Activated CD4-positive, alpha-beta T cell treated with anti-CD3 and anti-CD28 coated beads for 36 hours (primary cell): ENCODE results near the gene TMEM9B. TPM values are rescaled to one million over a fixed set of nuclear protein-coding genes. Genes with fewer than 3 reads are reported as not detected.
A peak's percentile ranks its signal among the peaks of the same experiment; 100 is the strongest.
"Not testable (repeated sequence)": the region's sequence is repeated elsewhere in the genome, so short reads cannot be mapped to it uniquely, and the experiment has no call there.

Experiments used
- ATAC-seq: fragments of 200-7000 bp; cut with Tn5 transposase; one replicate; pipeline ENCODE4 v1.10.0; 2021; ENCODE audit warnings: mild to moderate bottlenecking, moderate library complexity
- CTCF ChIA-PET: fragments of 350-600 bp; sonication (Branson Sonifier 250); formaldehyde crosslinking; loops from one replicate; lab custom pipeline; 2021; ENCODE audit warnings: antibody characterized with exemption; lab: Charles Lee
- POLR2A ChIA-PET: fragments of 350-600 bp; sonication (Branson Sonifier 250); formaldehyde crosslinking; loops from one replicate; lab custom pipeline; 2021; ENCODE audit warnings: antibody characterized with exemption, inconsistent platforms; lab: Charles Lee
- DNase-seq: peaks from one replicate; pipeline ENCODE4 v3.0.0-alpha.2; 2020
- H3K27ac Mint-ChIP-seq: one replicate; pipeline ENCODE4 v1.8.0; 2021; ENCODE audit warnings: mixed read lengths
- H3K27me3 Mint-ChIP-seq: one replicate; pipeline ENCODE4 v1.8.0; 2021; ENCODE audit warnings: mixed read lengths
- H3K36me3 Mint-ChIP-seq: one replicate; pipeline ENCODE4 v1.8.0; 2021; ENCODE audit warnings: low read depth, mixed read lengths
- H3K4me1 Mint-ChIP-seq: one replicate; pipeline ENCODE4 v1.8.0; 2021; ENCODE audit warnings: mixed read lengths
- H3K4me3 Mint-ChIP-seq: one replicate; pipeline ENCODE4 v1.8.0; 2021; ENCODE audit warnings: mild to moderate bottlenecking, moderate library complexity, mixed read lengths
- H3K9me3 Mint-ChIP-seq: one replicate; pipeline ENCODE4 v1.8.0; 2021; ENCODE audit warnings: low read depth, mixed read lengths
- intact Hi-C, 2 experiments: fragments of 100-400 bp; cut with DNase I in 1 of 2; cut with micrococcal nuclease in 1 of 2; formaldehyde crosslinking; loops; one replicate each; pipeline versions ENCODE4 v1.14.2 to v1.15.1; 2022 to 2024; cut with DNase I, micrococcal nuclease
- total RNA-seq, 2 experiments: library from RNA; stranded (reverse); gene quantifications; one replicate each; pipeline ENCODE4 v1.2.3, GENCODE V29; 2021

Gene TMEM9B
- total RNA-seq, 2 experiments from 2014 or later, result 9.9 to 13.1 TPM

DNA sequence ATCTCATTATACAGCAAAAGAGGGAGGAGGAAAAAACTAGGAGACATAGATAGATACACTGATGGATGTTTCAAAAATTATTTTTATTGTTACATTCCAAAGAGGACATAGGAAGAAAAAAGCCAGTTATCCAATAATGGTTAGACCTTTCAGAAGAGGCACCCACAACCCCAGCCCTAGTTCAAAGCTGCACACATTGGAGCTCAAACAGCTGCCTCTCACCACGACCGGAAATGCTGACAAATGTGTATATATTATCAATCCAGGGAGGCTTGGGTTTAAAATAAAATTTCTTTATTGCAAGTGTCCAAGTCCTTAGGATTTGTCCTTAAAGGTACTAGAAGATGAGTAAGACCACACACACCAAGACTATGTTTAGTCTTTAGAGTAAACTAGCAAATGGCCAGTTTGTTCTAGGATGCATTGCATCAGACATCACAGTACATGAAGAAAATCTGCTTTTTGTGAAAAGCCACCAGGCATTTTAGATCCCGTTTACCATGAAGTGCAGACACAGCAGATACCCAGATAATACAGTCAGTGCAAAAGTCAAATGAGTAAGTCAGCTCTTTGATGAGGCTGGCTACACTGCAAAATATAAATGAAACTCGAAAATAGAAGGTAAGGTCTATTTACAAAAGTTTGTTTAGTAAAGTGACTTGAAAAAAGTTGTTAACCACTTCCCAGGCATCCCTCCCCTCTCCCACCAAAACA is 16.9 kb downstream of the TMEM9B start:
- CTCF ChIA-PET, result interaction anchor here (0.8 to 1.7 kb wide), 3 partner anchors 10 to 200 kb away, joined by 3 to 5 read pairs (median 4); no protein-coding TSS in a partner anchor
- intact Hi-C loops, result no loop called here
- no peaks in the 10 kb centered on the region for H3K27me3 Mint-ChIP-seq

DNA sequence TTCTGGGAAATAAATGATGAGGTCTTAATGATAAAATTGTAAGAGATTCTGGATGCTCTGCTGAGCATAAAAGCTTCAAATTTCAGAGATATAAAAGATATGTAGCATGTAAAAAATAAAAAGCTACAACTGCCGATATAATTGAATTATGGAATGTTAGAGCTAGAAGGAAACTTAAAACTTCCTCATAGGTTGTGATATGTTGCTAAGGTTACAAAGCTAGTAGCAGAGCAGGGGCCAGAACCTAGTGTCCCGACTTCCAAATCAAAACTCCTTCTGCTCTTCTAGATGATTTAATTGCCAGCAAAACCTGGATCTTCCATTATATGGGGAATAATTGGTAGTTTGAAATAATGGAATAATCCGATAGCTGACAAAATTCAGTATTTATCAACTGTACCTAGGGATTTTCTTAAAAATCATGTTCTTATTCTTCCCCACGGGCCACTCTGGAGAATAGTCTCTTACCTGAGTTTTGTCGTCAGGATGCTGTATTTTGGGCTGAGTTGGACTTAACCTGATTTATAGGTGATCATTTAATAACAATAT is 21.6 kb downstream of the TMEM9B start, which contains the start of gene ASCL3:
TSS of gene ASCL3 (minus strand) at position 499 of the 549 bp plus-strand sequence. CDS start 4,855 bp downstream, outside the sequence.
- CTCF ChIA-PET, result interaction anchor here (0.7 to 2.5 kb wide), 4 partner anchors 18 to 211 kb away, joined by 3 to 12 read pairs (median 3); no protein-coding TSS in a partner anchor
- Mint-ChIP-seq H3K27ac (no peak within 1 kb of the TSS), H3K4me3 (no peak within 1 kb of the TSS), H3K36me3 (peaks cover 7% of the 10 kb centered on the region), H3K9me3 (no peaks in the 10 kb centered on the region), H3K4me1 (no peaks in the 10 kb centered on the region), H3K27me3 (no peaks in the 10 kb centered on the region)
- intact Hi-C loops, result no loop called here
- ATAC-seq (no peak), DNase-seq (no peak)
- POLR2A ChIA-PET, result no interaction called here

More for the DNA sequence above, 16.9 kb downstream of the TMEM9B start:
- DNase-seq, result no peak
- Mint-ChIP-seq H3K4me3 (no peak overlapping the region), H3K27ac (no peak overlapping the region), H3K4me1 (no peaks in the 10 kb centered on the region), H3K36me3 (peaks cover 29% of the 10 kb centered on the region), H3K9me3 (no peaks in the 10 kb centered on the region)
- POLR2A ChIA-PET, result interaction anchor here (0.6 kb wide), 1 partner anchor 326 kb away, joined by 4 read pairs; no protein-coding TSS in a partner anchor
- ATAC-seq, result no peak

DNA sequence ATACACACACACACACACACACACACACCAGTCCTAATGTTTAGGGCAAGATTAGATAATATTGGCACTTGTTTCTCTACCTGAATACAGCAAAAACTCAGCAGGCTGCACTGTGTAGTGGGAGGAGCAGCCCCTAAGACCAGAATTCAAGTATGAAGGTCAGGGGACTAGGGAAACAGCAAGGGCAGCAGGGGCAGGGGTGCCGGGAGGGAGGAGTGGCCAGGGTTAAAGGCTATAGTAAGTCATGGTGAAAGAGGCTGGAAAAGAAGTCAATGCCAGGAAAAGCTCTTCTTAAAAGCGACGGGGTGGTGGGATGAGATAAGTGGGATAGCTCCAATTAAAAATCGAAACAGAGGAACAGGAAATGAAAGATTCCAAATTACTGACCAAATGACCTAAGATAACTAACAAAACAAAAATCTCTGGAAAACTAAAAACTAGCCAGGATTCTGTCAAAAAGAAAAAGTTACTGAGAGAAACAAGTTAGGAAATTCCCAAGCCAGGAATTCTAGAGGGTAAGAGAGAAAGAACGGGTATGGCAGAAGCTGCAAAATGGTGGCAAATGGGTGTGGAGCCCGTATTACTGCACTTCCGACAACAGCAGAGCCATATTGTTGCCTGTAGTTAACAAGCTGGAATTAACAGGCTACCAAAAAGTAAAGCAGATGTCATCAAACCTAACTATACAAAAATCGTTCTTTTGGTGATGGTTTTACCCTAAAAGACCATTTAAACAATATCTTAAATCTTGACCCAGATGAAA is 22.7 kb downstream of the TMEM9B start:
- ChIA-PET POLR2A (no interaction called here), CTCF (interaction anchor here (0.7 to 2.5 kb wide), 3 partner anchors 19 to 165 kb away, joined by 3 to 12 read pairs (median 3); no protein-coding TSS in a partner anchor)
- DNase-seq (no peak), ATAC-seq (no peak)
- no peaks in the 10 kb centered on the region for H3K9me3 Mint-ChIP-seq
- H3K27ac Mint-ChIP-seq, result no peak overlapping the region
- H3K4me3 Mint-ChIP-seq, result no peak overlapping the region
- H3K36me3 Mint-ChIP-seq, result no peaks in the 10 kb centered on the region
- H3K27me3 Mint-ChIP-seq, result no peaks in the 10 kb centered on the region
- intact Hi-C loops, result no loop called here
- no peaks in the 10 kb centered on the region for H3K4me1 Mint-ChIP-seq

DNA sequence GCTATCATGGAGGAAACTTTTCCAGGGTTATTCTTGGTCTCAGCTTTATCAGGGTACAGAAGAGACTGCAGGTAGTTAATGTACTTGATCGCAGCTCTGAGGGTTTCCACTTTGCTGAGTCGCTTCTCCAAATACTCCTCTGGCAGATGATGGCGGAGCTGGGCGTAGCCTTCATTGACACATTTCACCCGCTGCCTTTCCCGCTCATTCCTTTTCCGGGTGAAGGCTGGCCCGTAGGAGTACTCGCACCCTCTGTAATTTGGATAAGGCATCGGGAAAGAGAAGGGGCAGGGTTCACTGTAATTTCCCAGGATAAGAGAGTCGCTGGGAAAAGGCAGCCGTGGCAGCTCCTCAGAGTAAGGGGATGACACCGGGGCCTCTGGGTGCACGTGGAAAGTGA is 26.6 kb downstream of the TMEM9B start:
- H3K9me3 Mint-ChIP-seq, result no peaks in the 10 kb centered on the region
- H3K27ac Mint-ChIP-seq, result no peak overlapping the region
- no peak for ATAC-seq
- H3K4me3 Mint-ChIP-seq, result no peak overlapping the region
- no peaks in the 10 kb centered on the region for H3K27me3 Mint-ChIP-seq
- ChIA-PET CTCF (interaction anchor here (0.6 to 4.6 kb wide), 3 partner anchors 11 to 256 kb away, joined by 3 to 22 read pairs (median 4); no protein-coding TSS in a partner anchor), POLR2A (no interaction called here)
- no peaks in the 10 kb centered on the region for H3K4me1 Mint-ChIP-seq
- intact Hi-C loops, result no loop called here
- no peak for DNase-seq
- H3K36me3 Mint-ChIP-seq, result no peaks in the 10 kb centered on the region

DNA sequence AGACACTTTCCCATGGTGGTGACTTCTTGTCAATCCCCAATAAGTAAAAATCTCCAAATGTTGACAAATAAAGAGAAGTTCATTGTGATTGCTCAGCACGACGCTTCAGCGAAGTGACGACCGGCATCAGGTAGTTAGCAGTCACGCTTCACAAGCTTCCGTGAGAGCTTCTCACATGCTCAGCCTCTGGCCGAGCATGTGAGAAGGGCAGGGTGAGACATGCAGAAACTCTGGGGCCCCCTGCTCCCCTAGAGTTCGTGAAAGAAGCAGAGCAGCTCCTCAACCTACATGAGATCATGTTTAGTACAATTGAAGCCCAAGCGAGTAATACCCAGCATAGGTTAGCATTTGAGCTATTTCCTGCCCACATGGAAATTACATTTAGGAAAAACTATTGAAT is 27.1 kb downstream of the TMEM9B start:
- H3K9me3 Mint-ChIP-seq, result no peaks in the 10 kb centered on the region
- no peak overlapping the region for H3K4me3 Mint-ChIP-seq
- H3K36me3 Mint-ChIP-seq, result no peaks in the 10 kb centered on the region
- no peaks in the 10 kb centered on the region for H3K27me3 Mint-ChIP-seq
- ChIA-PET POLR2A (no interaction called here), CTCF (interaction anchor here (0.6 to 4.6 kb wide), 3 partner anchors 11 to 256 kb away, joined by 3 to 22 read pairs (median 4); no protein-coding TSS in a partner anchor)
- intact Hi-C loops, result no loop called here
- DNase-seq, result no peak
- H3K4me1 Mint-ChIP-seq, result no peaks in the 10 kb centered on the region
- H3K27ac Mint-ChIP-seq, result no peak overlapping the region
- ATAC-seq, result no peak

DNA sequence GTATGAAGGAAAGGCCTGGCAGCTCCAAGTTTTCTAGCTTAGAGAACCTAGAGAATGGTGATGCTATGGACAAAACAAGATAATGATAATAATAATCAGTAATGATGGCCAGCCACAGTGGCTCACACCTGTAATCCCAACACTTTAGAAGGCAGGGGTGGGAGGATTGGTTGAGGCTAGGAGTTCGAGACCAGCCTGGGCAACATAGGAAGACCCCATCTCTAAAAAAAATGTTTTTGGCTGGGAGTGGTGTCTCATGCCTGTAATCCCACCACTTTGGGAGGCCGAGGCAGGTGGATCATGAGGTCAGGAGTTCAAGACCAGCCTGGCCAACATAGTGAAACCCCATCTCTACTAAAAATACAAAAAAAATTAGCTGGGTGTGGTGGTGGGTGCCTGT is 28.5 kb downstream of the TMEM9B start:
- ATAC-seq, H3K9me3 Mint-ChIP-seq, POLR2A ChIA-PET, H3K4me1 Mint-ChIP-seq, H3K27ac Mint-ChIP-seq, H3K27me3 Mint-ChIP-seq, H3K36me3 Mint-ChIP-seq, DNase-seq, intact Hi-C loops, H3K4me3 Mint-ChIP-seq: not testable (repeated sequence)
- CTCF ChIA-PET, result interaction anchor here (4.6 kb wide), 1 partner anchor 24 kb away, joined by 22 read pairs; no protein-coding TSS in a partner anchor

DNA sequence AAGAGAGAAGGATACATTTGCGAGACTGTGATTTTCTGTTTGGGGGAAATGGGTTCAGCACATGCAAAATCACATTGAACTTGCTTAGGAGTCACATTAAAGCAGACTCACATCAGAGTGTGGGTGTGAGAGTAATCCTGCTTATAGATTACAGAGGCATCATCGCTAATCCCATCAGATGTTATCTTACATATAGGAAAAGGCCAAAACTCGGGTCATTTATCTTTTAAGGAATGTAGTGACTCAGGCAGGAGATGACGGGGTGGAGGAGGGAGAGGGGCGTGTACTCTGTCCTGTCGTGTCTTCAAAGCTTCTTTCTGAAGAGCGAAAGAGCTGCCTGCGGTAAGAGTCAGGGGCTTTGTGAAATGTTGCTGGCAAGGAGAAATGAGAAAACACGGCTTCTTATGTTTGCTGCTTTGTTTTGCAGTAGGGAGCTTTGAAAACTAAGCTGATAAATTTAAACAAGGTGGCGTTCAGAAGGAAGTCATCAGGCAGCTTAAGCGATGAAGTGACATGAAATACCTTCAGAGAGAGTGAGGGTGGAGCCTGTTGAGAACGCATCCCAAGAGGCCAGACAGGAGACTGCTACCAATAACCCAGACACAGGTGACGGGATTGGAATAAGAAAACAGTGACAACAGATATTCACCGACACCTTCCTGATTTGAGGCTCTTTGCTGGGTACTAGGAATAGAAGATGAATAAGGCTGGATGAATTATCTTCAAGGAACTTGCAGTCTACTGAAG is 29.3 kb downstream of the TMEM9B start:
- Mint-ChIP-seq H3K4me1 (no peaks in the 10 kb centered on the region), H3K27ac (no peak overlapping the region)
- CTCF ChIA-PET, result interaction anchor here (0.9 to 4.6 kb wide), 3 partner anchors 25 to 802 kb away, joined by 3 to 22 read pairs (median 3); no protein-coding TSS in a partner anchor

DNA sequence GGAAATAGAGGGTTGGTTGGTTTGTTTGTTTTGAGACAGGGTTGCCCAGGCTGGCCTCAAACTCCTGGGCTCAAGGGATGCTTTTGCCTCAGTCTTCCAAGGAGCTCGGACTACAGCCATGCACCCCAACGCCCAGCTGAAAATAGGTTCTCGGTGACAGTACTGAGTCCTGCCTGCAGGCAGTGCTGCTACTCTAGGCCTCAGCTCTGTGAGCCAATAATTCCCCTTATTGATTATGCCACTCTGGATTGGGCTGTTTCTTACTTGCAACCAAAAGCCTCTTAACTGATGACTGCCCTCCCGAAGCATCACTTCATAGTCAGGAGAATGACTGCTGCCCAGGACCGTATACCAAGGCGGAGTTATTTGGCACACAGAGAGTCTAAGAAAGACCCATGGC is 30.3 kb downstream of the TMEM9B start:
- CTCF ChIA-PET, result interaction anchor here (0.9 to 4.6 kb wide), 3 partner anchors 26 to 803 kb away, joined by 3 to 22 read pairs (median 3); no protein-coding TSS in a partner anchor
- no peaks in the 10 kb centered on the region for H3K36me3 Mint-ChIP-seq
- H3K27ac Mint-ChIP-seq, result no peak overlapping the region

More for the DNA sequence above, 29.3 kb downstream of the TMEM9B start:
- no peak for DNase-seq
- POLR2A ChIA-PET, result no interaction called here
- H3K27me3 Mint-ChIP-seq, result no peaks in the 10 kb centered on the region
- H3K9me3 Mint-ChIP-seq, result no peaks in the 10 kb centered on the region
- intact Hi-C loops, result no loop called here
- H3K4me3 Mint-ChIP-seq, result no peak overlapping the region
- no peaks in the 10 kb centered on the region for H3K36me3 Mint-ChIP-seq
- ATAC-seq, result peak; percentile 30

DNA sequence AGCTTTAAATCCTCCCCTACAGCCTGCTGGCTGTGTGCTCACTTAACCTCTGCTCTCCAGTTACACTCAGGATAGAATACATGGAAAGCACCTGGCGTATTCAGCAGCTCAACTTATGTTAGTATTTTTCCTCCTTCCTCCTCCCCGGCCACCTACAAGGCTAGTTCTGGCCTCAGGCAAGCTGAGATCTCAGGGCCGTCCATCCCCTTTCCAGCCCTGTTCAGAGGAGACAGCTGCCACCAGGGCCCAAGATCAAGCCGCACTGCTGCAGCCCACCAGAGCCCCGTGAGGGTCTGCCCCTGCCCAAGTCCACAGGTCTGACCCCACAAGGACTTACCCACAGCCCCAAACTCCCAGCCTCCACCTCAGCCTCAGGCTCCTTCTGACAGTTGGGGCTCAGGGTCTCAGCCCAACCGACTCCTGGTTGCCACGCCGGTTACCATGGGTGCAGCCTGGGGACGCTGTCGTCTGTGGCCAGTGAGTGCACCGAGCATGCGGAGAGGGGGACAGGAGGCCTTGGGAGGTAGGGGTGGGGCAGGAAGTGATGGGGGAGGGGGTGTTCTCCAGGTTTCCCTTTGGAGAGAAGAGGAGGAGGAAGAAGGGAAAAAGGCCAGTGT is 31.6 kb downstream of the TMEM9B start, which contains the start of gene C11orf16:
TSS of gene C11orf16 (minus strand) at position 384 of the 617 bp plus-strand sequence. CDS start 639 bp downstream, outside the sequence.
- POLR2A ChIA-PET, result no interaction called here
- Mint-ChIP-seq H3K27ac (no peak within 1 kb of the TSS), H3K27me3 (no peaks in the 10 kb centered on the region), H3K36me3 (no peaks in the 10 kb centered on the region), H3K4me1 (no peaks in the 10 kb centered on the region), H3K4me3 (no peak within 1 kb of the TSS), H3K9me3 (no peaks in the 10 kb centered on the region)
- intact Hi-C loops, result no loop called here
- no peak for ATAC-seq
- no peak for DNase-seq
- CTCF ChIA-PET, result interaction anchor here (0.5 to 1.8 kb wide), 3 partner anchors 11 to 27 kb away, joined by 3 to 5 read pairs (median 4); no protein-coding TSS in a partner anchor

More for the DNA sequence above, 30.3 kb downstream of the TMEM9B start:
- Mint-ChIP-seq H3K27me3 (no peaks in the 10 kb centered on the region), H3K4me3 (no peak overlapping the region), H3K4me1 (no peaks in the 10 kb centered on the region), H3K9me3 (no peaks in the 10 kb centered on the region)
- intact Hi-C loops, result no loop called here
- POLR2A ChIA-PET, result no interaction called here
- DNase-seq (no peak), ATAC-seq (no peak)
